HepG2 (cell line): ENCODE measurements around the gene CHCT1. TPM values are rescaled to one million over a fixed set of nuclear protein-coding genes. Genes with fewer than 3 reads are reported as not detected.

Experiments used
- AGO2 ChIP-seq: fragments of 200-400 bp; formaldehyde crosslinking; optimal IDR thresholded peaks from 2 replicates; pipeline ENCODE3; 2017; ENCODE audit warnings: mild to moderate bottlenecking, low read depth, low read length, moderate library complexity
- BORCS8-MEF2B ChIP-seq: sonication (generic); formaldehyde crosslinking; IDR thresholded peaks from 2 replicates; pipeline ENCODE4 v1.8.0; 2022; ENCODE audit warnings: mild to moderate bottlenecking, missing genetic modification reagents
- CEBPG ChIP-seq: IDR thresholded peaks from 2 replicates; pipeline ENCODE4 v1.6.1; 2016
- EZH2 ChIP-seq: conservative IDR thresholded peaks from 2 replicates; pipeline ENCODE4 v1.6.1; 2012; ENCODE audit warnings: mild to moderate bottlenecking, low read depth, low read length, moderate library complexity
- FOXK2 ChIP-seq: fragments of 450-650 bp; IDR thresholded peaks from 2 replicates; pipeline ENCODE4 v1.6.1; 2016
- GTF2F1 ChIP-seq: fragments of 150-350 bp; IDR thresholded peaks from 2 replicates; pipeline ENCODE4 v1.6.1; 2014; ENCODE audit warnings: low read length
- NFE2L1 ChIP-seq: sonication (generic); formaldehyde crosslinking; IDR thresholded peaks from 2 replicates; pipeline ENCODE4 v1.4.0; 2020; ENCODE audit warnings: missing genetic modification reagents, mild to moderate bottlenecking, borderline replicate concordance
- TBL1XR1 ChIP-seq: fragments of 150-350 bp; IDR thresholded peaks from 2 replicates; pipeline ENCODE4 v1.6.1; 2014; ENCODE audit warnings: borderline replicate concordance, low read length; ENCODE audit not compliant: partially characterized antibody
- TP53 ChIP-seq: sonication (generic); formaldehyde crosslinking; conservative IDR thresholded peaks from 2 replicates; pipeline ENCODE4 v1.4.0; 2020; ENCODE audit warnings: missing genetic modification reagents
- ZNF557 ChIP-seq: sonication (generic); formaldehyde crosslinking; IDR thresholded peaks from 2 replicates; pipeline ENCODE4 v1.4.0; 2020; ENCODE audit warnings: missing genetic modification reagents
- ZSCAN20 ChIP-seq: sonication (generic); formaldehyde crosslinking; IDR thresholded peaks from 2 replicates; pipeline ENCODE4 v1.4.0; 2020; ENCODE audit warnings: missing genetic modification reagents, mild to moderate bottlenecking, borderline replicate concordance
- ZSCAN9 ChIP-seq: IDR thresholded peaks from 2 replicates; pipeline ENCODE4 v1.6.1; 2016; ENCODE audit warnings: borderline replicate concordance
- polyA plus RNA-seq, 8 experiments: library from polyadenylated mRNA; depleted of rRNA in 3 of 8; stranded (reverse) in 7 of 8; unstranded in 1 of 8; fragments of >200 nt; fragmentation: Illumina TruSeq in 4 of 8; extraction: Trizol in 4 of 8; gene quantifications; 2 replicates each; pipeline versions ENCODE4 v1.2.1 to v1.2.3, GENCODE V29; 2011 to 2016; ENCODE audit warnings: low read depth in 4 of 8, missing spikeins in 1 of 8, mixed read lengths in 1 of 8; ENCODE audit not compliant: insufficient read depth in 1 of 8
- total RNA-seq, 5 experiments: library from RNA; depleted of rRNA; stranded (reverse); fragments of >200 nt; fragmentation: Illumina TruSeq; extraction: Trizol; gene quantifications; 2 replicates each; pipeline ENCODE4 v1.2.3, GENCODE V29; 2016; ENCODE audit warnings: low read depth in 1 of 5
- TF ChIP-seq, protein P1 (sequence below): sonication (generic); formaldehyde crosslinking; IDR thresholded peaks from 2 replicates; pipeline ENCODE4 v1.4.0; 2020; ENCODE audit warnings: low read depth, mild to moderate bottlenecking, missing genetic modification reagents
- TF ChIP-seq, protein P2 (sequence below): sonication (generic); formaldehyde crosslinking; conservative IDR thresholded peaks from 2 replicates; pipeline ENCODE4 v1.8.0; 2022; ENCODE audit warnings: missing genetic modification reagents
- TF ChIP-seq, protein P3 (sequence below): sonication (generic); formaldehyde crosslinking; IDR thresholded peaks from 2 replicates; pipeline ENCODE4 v1.5.1; 2020; ENCODE audit warnings: missing genetic modification reagents, mild to moderate bottlenecking, borderline replicate concordance
- TF ChIP-seq, protein P4 (sequence below): sonication (generic); formaldehyde crosslinking; IDR thresholded peaks from 2 replicates; pipeline ENCODE4 v1.4.0; 2020; ENCODE audit warnings: mild to moderate bottlenecking, missing genetic modification reagents
- TF ChIP-seq, protein P5 (sequence below): sonication (generic); formaldehyde crosslinking; conservative IDR thresholded peaks from 2 replicates; pipeline ENCODE4 v1.4.0; 2020; ENCODE audit warnings: mild to moderate bottlenecking, missing genetic modification reagents, moderate library complexity

Gene CHCT1
- total and polyA plus RNA-seq, 2 of the 13 experiments (the other 11 are each of a cell fraction or from before 2014, with no cell fraction given) = not detected

DNA sequence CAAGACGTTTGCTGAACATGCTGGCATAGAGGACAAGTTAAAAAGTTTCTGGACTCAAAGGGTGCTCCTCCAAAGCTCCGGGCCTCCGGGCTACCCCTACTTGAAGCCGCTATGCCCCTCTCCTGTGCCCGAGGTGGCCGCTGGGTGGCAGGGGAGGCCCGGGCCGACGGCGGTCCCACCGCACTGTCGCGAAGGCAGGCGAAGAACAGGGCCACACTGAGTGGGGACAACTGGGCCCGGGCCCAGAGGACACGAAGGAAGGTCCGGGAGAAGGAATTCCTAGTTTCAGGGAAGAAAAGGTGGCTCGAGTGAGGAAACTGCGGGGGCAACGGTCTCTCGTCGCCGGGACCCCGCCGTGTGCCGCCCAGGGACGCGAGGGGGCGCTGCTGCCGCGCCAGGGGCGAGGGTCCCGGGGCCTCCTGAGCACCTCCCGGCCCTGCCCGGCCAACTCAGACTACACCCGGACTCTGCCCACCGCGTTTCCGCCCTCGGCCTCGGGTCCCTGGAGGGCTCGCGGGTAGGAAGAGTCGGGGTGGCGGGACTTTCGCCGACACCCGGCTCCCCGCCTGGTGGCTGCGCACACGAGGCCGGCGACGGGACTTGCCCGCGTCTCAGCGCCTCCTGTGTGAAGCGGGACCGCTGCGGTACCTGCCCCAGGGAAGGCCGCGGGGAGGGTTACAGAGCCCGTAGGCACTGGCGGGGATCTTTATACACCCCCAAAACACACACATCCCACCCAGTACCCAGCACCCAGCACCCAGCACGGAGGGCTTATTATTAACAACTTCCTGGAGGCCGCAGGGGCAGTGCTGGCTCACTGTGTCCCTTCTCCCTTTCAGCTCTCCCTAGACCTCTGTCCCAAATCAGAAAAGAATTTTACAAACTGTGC lies 772 bp upstream of the CHCT1 start (continued):
- TF ChIP-seq, protein P1, sequence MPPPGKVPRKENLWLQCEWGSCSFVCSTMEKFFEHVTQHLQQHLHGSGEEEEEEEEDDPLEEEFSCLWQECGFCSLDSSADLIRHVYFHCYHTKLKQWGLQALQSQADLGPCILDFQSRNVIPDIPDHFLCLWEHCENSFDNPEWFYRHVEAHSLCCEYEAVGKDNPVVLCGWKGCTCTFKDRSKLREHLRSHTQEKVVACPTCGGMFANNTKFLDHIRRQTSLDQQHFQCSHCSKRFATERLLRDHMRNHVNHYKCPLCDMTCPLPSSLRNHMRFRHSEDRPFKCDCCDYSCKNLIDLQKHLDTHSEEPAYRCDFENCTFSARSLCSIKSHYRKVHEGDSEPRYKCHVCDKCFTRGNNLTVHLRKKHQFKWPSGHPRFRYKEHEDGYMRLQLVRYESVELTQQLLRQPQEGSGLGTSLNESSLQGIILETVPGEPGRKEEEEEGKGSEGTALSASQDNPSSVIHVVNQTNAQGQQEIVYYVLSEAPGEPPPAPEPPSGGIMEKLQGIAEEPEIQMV = 0 out of 2 replicates have a peak, but pooled peaks have one; percentile 53
- TF ChIP-seq, protein P2, sequence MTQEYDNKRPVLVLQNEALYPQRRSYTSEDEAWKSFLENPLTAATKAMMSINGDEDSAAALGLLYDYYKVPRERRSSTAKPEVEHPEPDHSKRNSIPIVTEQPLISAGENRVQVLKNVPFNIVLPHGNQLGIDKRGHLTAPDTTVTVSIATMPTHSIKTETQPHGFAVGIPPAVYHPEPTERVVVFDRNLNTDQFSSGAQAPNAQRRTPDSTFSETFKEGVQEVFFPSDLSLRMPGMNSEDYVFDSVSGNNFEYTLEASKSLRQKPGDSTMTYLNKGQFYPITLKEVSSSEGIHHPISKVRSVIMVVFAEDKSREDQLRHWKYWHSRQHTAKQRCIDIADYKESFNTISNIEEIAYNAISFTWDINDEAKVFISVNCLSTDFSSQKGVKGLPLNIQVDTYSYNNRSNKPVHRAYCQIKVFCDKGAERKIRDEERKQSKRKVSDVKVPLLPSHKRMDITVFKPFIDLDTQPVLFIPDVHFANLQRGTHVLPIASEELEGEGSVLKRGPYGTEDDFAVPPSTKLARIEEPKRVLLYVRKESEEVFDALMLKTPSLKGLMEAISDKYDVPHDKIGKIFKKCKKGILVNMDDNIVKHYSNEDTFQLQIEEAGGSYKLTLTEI (CRISPR knock-in tag) = no peak
- TF ChIP-seq ZSCAN9 (CRISPR knock-in tag) = no peak
- no peak for TF ChIP-seq FOXK2
- TF ChIP-seq CEBPG (CRISPR knock-in tag) = no peak
- no peak for TF ChIP-seq AGO2
- TF ChIP-seq ZSCAN20 = no peak
- TF ChIP-seq EZH2 = 0 out of 2 replicates have a peak, but pooled peaks have one; percentile 29
- TF ChIP-seq, protein P3, sequence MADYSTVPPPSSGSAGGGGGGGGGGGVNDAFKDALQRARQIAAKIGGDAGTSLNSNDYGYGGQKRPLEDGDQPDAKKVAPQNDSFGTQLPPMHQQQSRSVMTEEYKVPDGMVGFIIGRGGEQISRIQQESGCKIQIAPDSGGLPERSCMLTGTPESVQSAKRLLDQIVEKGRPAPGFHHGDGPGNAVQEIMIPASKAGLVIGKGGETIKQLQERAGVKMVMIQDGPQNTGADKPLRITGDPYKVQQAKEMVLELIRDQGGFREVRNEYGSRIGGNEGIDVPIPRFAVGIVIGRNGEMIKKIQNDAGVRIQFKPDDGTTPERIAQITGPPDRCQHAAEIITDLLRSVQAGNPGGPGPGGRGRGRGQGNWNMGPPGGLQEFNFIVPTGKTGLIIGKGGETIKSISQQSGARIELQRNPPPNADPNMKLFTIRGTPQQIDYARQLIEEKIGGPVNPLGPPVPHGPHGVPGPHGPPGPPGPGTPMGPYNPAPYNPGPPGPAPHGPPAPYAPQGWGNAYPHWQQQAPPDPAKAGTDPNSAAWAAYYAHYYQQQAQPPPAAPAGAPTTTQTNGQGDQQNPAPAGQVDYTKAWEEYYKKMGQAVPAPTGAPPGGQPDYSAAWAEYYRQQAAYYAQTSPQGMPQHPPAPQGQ = no peak; the same call in 1 of the 2 replicates
- no peak for TF ChIP-seq NFE2L1
- TF ChIP-seq, protein P4, sequence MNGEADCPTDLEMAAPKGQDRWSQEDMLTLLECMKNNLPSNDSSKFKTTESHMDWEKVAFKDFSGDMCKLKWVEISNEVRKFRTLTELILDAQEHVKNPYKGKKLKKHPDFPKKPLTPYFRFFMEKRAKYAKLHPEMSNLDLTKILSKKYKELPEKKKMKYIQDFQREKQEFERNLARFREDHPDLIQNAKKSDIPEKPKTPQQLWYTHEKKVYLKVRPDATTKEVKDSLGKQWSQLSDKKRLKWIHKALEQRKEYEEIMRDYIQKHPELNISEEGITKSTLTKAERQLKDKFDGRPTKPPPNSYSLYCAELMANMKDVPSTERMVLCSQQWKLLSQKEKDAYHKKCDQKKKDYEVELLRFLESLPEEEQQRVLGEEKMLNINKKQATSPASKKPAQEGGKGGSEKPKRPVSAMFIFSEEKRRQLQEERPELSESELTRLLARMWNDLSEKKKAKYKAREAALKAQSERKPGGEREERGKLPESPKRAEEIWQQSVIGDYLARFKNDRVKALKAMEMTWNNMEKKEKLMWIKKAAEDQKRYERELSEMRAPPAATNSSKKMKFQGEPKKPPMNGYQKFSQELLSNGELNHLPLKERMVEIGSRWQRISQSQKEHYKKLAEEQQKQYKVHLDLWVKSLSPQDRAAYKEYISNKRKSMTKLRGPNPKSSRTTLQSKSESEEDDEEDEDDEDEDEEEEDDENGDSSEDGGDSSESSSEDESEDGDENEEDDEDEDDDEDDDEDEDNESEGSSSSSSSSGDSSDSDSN (CRISPR knock-in tag) = peak; percentile 46; the same call in 1 of the 2 replicates
- TF ChIP-seq, protein P5, sequence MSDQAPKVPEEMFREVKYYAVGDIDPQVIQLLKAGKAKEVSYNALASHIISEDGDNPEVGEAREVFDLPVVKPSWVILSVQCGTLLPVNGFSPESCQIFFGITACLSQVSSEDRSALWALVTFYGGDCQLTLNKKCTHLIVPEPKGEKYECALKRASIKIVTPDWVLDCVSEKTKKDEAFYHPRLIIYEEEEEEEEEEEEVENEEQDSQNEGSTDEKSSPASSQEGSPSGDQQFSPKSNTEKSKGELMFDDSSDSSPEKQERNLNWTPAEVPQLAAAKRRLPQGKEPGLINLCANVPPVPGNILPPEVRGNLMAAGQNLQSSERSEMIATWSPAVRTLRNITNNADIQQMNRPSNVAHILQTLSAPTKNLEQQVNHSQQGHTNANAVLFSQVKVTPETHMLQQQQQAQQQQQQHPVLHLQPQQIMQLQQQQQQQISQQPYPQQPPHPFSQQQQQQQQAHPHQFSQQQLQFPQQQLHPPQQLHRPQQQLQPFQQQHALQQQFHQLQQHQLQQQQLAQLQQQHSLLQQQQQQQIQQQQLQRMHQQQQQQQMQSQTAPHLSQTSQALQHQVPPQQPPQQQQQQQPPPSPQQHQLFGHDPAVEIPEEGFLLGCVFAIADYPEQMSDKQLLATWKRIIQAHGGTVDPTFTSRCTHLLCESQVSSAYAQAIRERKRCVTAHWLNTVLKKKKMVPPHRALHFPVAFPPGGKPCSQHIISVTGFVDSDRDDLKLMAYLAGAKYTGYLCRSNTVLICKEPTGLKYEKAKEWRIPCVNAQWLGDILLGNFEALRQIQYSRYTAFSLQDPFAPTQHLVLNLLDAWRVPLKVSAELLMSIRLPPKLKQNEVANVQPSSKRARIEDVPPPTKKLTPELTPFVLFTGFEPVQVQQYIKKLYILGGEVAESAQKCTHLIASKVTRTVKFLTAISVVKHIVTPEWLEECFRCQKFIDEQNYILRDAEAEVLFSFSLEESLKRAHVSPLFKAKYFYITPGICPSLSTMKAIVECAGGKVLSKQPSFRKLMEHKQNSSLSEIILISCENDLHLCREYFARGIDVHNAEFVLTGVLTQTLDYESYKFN (CRISPR knock-in tag) = no peak
- TF ChIP-seq TBL1XR1 = no peak
- TF ChIP-seq TP53 = no peak
- no peak for TF ChIP-seq ZNF557 (CRISPR knock-in tag)
- TF ChIP-seq GTF2F1 = no peak
- TF ChIP-seq BORCS8-MEF2B (CRISPR knock-in tag) = 0 out of 2 replicates have a peak, but pooled peaks have one; percentile 25
